SU-DHL-6 (cell line): Measurements from ENCODE around the gene SLC1A1.
"Not testable (repeated sequence)": the region's sequence is repeated elsewhere in the genome, so short reads cannot be mapped to it uniquely, and the experiment has no call there.

Source experiments
- EZH2phosphoT487 ChIP-seq: fragments of 200-600 bp; sonication (generic), shearing (Covaris generic); conservative IDR thresholded peaks from 2 replicates; pipeline ENCODE4 v1.6.1; 2018; ENCODE audit warnings: mild to moderate bottlenecking, antibody characterized with exemption, low read length, moderate library complexity, mixed read lengths
- TF ChIP-seq, protein P1 (sequence below): fragments of 200-600 bp; sonication (generic); IDR thresholded peaks from one replicate; pipeline ENCODE4 v1.5.1; 2017; ENCODE audit warnings: antibody characterized with exemption, mild to moderate bottlenecking, low read length, moderate library complexity; ENCODE audit not compliant: insufficient read depth, poor library complexity, severe bottlenecking

DNA sequence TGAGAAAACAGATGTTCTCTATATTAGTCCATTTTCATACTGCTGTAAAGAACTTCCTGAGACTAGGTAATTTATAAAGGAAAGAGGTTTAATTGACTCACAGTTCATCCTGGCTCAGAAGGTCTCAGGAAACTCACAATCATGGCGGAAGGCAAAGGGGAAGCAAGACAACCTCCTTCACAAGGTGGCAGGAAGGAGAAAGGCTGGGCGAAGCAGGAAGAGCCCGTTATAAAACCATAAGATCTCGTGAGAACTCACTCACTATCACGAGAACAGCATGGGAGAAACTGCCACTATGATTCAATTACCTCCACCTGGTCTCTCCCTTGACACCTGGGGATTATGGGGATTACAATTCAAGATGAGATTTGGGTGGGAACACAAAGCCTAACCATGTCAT lies 54.4 kb downstream of the SLC1A1 start:
- TF ChIP-seq, protein P1, sequence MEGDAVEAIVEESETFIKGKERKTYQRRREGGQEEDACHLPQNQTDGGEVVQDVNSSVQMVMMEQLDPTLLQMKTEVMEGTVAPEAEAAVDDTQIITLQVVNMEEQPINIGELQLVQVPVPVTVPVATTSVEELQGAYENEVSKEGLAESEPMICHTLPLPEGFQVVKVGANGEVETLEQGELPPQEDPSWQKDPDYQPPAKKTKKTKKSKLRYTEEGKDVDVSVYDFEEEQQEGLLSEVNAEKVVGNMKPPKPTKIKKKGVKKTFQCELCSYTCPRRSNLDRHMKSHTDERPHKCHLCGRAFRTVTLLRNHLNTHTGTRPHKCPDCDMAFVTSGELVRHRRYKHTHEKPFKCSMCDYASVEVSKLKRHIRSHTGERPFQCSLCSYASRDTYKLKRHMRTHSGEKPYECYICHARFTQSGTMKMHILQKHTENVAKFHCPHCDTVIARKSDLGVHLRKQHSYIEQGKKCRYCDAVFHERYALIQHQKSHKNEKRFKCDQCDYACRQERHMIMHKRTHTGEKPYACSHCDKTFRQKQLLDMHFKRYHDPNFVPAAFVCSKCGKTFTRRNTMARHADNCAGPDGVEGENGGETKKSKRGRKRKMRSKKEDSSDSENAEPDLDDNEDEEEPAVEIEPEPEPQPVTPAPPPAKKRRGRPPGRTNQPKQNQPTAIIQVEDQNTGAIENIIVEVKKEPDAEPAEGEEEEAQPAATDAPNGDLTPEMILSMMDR: not testable (repeated sequence)
- not testable (repeated sequence) for TF ChIP-seq EZH2phosphoT487
